Stimulated activated CD8-positive, alpha-beta memory T cell treated with anti-CD3 and anti-CD28 coated beads, Interleukin-15, amount 100 ng/mL, for 48 hours (primary cell): ENCODE measurements around the gene KCNIP1.

ENCODE experiments used
- DNase-seq, 2 donors: peaks; one replicate each; pipeline ENCODE4 v3.0.0-alpha.2; 2020; ENCODE audit warnings: low read depth in 2 of 2

Gene KCNIP1

GRCh38 chr5:170508660-170509347 is 5.0 kb downstream of the KCNIP1 start:
- DNase-seq: no peak

GRCh38 chr5:170509348-170509660 is 5.5 kb downstream of the KCNIP1 start:
- DNase-seq: no peak

- DNase-seq: no peak
Observed at GRCh38 chr5:170510126-170510525, 6.3 kb downstream of the KCNIP1 start.

GRCh38 chr5:170510559-170510958 is 6.7 kb downstream of the KCNIP1 start:
- no peak for DNase-seq

- no peak for DNase-seq
Observed at GRCh38 chr5:170511551-170512258, 7.9 kb downstream of the KCNIP1 start.

GRCh38 chr5:170513856-170514525 is 10.2 kb downstream of the KCNIP1 start:
- DNase-seq: no peak

- DNase-seq: no peak
Observed at GRCh38 chr5:170517411-170517810, 13.6 kb downstream of the KCNIP1 start.

- DNase-seq: no peak
Observed at GRCh38 chr5:170518277-170518676, 14.5 kb downstream of the KCNIP1 start.

GRCh38 chr5:170519549-170519948 is 15.7 kb downstream of the KCNIP1 start:
- DNase-seq: no peak

- no peak for DNase-seq
Observed at GRCh38 chr5:170520372-170520771, 16.6 kb downstream of the KCNIP1 start.

GRCh38 chr5:170522211-170523141 is 18.7 kb downstream of the KCNIP1 start:
- DNase-seq: no peak

GRCh38 chr5:170523142-170523551 is 19.3 kb downstream of the KCNIP1 start:
- DNase-seq: no peak

GRCh38 chr5:170523830-170524229 is 20.0 kb downstream of the KCNIP1 start:
- DNase-seq: no peak

GRCh38 chr5:170524576-170524975 is 20.8 kb downstream of the KCNIP1 start:
- DNase-seq: no peak

GRCh38 chr5:170525470-170526211 is 21.8 kb downstream of the KCNIP1 start:
- DNase-seq: no peak

- DNase-seq: no peak
Observed at GRCh38 chr5:170527991-170528390, 24.2 kb downstream of the KCNIP1 start.

GRCh38 chr5:170528976-170529375 is 25.2 kb downstream of the KCNIP1 start:
- DNase-seq: no peak

- DNase-seq: no peak
Observed at GRCh38 chr5:170532935-170533334, 29.1 kb downstream of the KCNIP1 start.

GRCh38 chr5:170533383-170533782 is 29.6 kb downstream of the KCNIP1 start:
- DNase-seq: no peak

GRCh38 chr5:170534177-170534576 is 30.4 kb downstream of the KCNIP1 start:
- no peak for DNase-seq

GRCh38 chr5:170534941-170535340 is 31.1 kb downstream of the KCNIP1 start:
- DNase-seq: no peak
